PC-3 (cell line): ENCODE measurements around the gene MASP1. TPM values are rescaled to one million over a fixed set of nuclear protein-coding genes. Genes with fewer than 3 reads are reported as not detected.

Experiments used
- ATAC-seq: fragments of 200-7000 bp; cut with Tn5 transposase; 2 replicates; pipeline ENCODE4 v1.9.1; 2020; ENCODE audit warnings: mild to moderate bottlenecking, moderate library complexity
- BruUV-seq: library from RNA; stranded (reverse); fragments of 400-500 nt; replicated peaks from 2 replicates; lab custom pipeline; 2021; lab: Mats Ljungman, UMichigan
- CTCF ChIA-PET: fragments of 300-600 bp; sonication (Branson Sonifier 250); formaldehyde crosslinking; loops from one replicate; lab custom pipeline; 2022; ENCODE audit warnings: antibody characterized with exemption; lab: Charles Lee
- POLR2A ChIA-PET: fragments of 300-600 bp; sonication (Branson Sonifier 250); formaldehyde crosslinking; loops from one replicate; lab custom pipeline; 2022; ENCODE audit warnings: antibody characterized with exemption; ENCODE audit not compliant: unreplicated experiment; lab: Charles Lee
- DNase-seq: peaks from one replicate; pipeline ENCODE4 v3.0.0-alpha.2; 2015
- H2AFZ ChIP-seq: fragments of 300-600 bp; sonication (generic); 2 replicates; pipeline ENCODE4 v1.6.0; 2016; ENCODE audit warnings: antibody characterized with exemption, low read length
- H3F3A ChIP-seq: fragments of 300-600 bp; sonication (generic); one replicate; pipeline ENCODE4 v1.6.0; 2017; ENCODE audit warnings: antibody characterized with exemption, low read length, control low read depth, mild to moderate bottlenecking; ENCODE audit not compliant: unreplicated experiment
- H3K27ac ChIP-seq: fragments of 300-600 bp; sonication (generic); 2 replicates; pipeline ENCODE4 v1.5.1; 2016; ENCODE audit warnings: mild to moderate bottlenecking, low read length
- H3K27me3 ChIP-seq: fragments of 300-600 bp; sonication (generic); 2 replicates; pipeline ENCODE4 v1.6.1; 2016; ENCODE audit warnings: low read length, mixed read lengths
- H3K36me3 ChIP-seq: fragments of 300-600 bp; sonication (generic); 2 replicates; pipeline ENCODE4 v1.6.1; 2016; ENCODE audit warnings: low read depth, mixed run types, low read length, mixed read lengths
- H3K4me1 ChIP-seq: fragments of 300-600 bp; sonication (generic); 2 replicates; pipeline ENCODE4 v1.5.1; 2016; ENCODE audit warnings: low read length; ENCODE audit not compliant: insufficient read depth
- H3K4me2 ChIP-seq: fragments of 300-600 bp; sonication (generic); 2 replicates; pipeline ENCODE4 v1.6.0; 2016; ENCODE audit warnings: low read length
- H3K4me3 ChIP-seq: fragments of 300-600 bp; sonication (generic); 2 replicates; pipeline ENCODE4 v1.5.1; 2016; ENCODE audit warnings: mild to moderate bottlenecking, low read length, mixed read lengths
- H3K79me2 ChIP-seq: fragments of 300-600 bp; sonication (generic); 2 replicates; pipeline ENCODE4 v1.6.1; 2017; ENCODE audit warnings: low read length, mixed read lengths
- H3K9ac ChIP-seq: fragments of 300-600 bp; sonication (generic); 2 replicates; pipeline ENCODE4 v1.6.0; 2016; ENCODE audit warnings: mild to moderate bottlenecking, low read length
- H3K9me2 ChIP-seq: fragments of 300-600 bp; sonication (generic); replicated peaks from 2 replicates; pipeline ENCODE4 v1.6.1; 2016; ENCODE audit warnings: mixed run types, low read length, mixed read lengths
- H3K9me3 ChIP-seq: fragments of 300-600 bp; sonication (generic); 2 replicates; pipeline ENCODE4 v1.6.1; 2016; ENCODE audit warnings: low read length, mixed read lengths
- H4K20me1 ChIP-seq: fragments of 300-600 bp; sonication (generic); 2 replicates; pipeline ENCODE4 v1.6.1; 2016; ENCODE audit warnings: low read length, mixed read lengths
- CTCF ChIP-seq: fragments of 300-600 bp; sonication (generic); conservative IDR thresholded peaks from 2 replicates; pipeline ENCODE4 v1.5.1; 2017; ENCODE audit warnings: antibody characterized with exemption, low read depth, mild to moderate bottlenecking, low read length
- EZH2 ChIP-seq: fragments of 300-600 bp; sonication (generic); IDR thresholded peaks from one replicate; pipeline ENCODE4 v1.6.1; 2017; ENCODE audit warnings: antibody characterized with exemption, mild to moderate bottlenecking, low read length; ENCODE audit not compliant: unreplicated experiment
- EZH2phosphoT487 ChIP-seq: fragments of 300-600 bp; sonication (generic); IDR thresholded peaks from 2 replicates; pipeline ENCODE4 v1.6.1; 2018; ENCODE audit warnings: mild to moderate bottlenecking, antibody characterized with exemption, low read length, borderline replicate concordance
- intact Hi-C: fragments of 100-400 bp; cut with micrococcal nuclease; formaldehyde crosslinking; loops from 2 replicates; pipeline ENCODE4 v1.9.0; 2023
- total RNA-seq: library from RNA; depleted of rRNA; stranded (reverse); fragments of >200 nt; gene quantifications from 2 replicates; pipeline ENCODE4 v1.2.3, GENCODE V29; 2014

MASP1 gene
- total RNA-seq, 1 experiment from 2014 or later = 0.07 TPM

GRCh38 chr3:187322291-187322690, 30.8 kb upstream of the MASP1 start:
- no peaks in the 10 kb centered on the region for H3K9me2 ChIP-seq
- DNase-seq (no peak), ATAC-seq (no peak)
- intact Hi-C loops = no loop called here
- H3K27me3 ChIP-seq = peaks cover 45% of the 10 kb centered on the region
- TF ChIP-seq EZH2phosphoT487 (no peak), CTCF (no peak), EZH2 (no peak)
- no peak overlapping the region for H3K4me2 ChIP-seq
- no peaks in the 10 kb centered on the region for H3K9me3 ChIP-seq
- no peaks in the 10 kb centered on the region for H4K20me1 ChIP-seq
- no TSS peak for BruUV-seq
- ChIA-PET POLR2A (interaction anchor here (1.2 kb wide), 1 partner anchor 337 kb away, joined by 4 read pairs; no protein-coding TSS in a partner anchor), CTCF (interaction anchor here (0.6 kb wide), 1 partner anchor 358 kb away, joined by 5 read pairs; no protein-coding TSS in a partner anchor)
- no peaks in the 10 kb centered on the region for H3K79me2 ChIP-seq
- peaks cover 4% of the 10 kb centered on the region; the same call in 1 of the 2 replicates for H3K4me1 ChIP-seq
- no peak overlapping the region for H3K9ac ChIP-seq
- H3K4me3 ChIP-seq = no peak overlapping the region
- H3F3A ChIP-seq = no peaks in the 10 kb centered on the region
- no peak overlapping the region for H3K27ac ChIP-seq
- H3K36me3 ChIP-seq = no peaks in the 10 kb centered on the region
- H2AFZ ChIP-seq = no peak overlapping the region

DNA sequence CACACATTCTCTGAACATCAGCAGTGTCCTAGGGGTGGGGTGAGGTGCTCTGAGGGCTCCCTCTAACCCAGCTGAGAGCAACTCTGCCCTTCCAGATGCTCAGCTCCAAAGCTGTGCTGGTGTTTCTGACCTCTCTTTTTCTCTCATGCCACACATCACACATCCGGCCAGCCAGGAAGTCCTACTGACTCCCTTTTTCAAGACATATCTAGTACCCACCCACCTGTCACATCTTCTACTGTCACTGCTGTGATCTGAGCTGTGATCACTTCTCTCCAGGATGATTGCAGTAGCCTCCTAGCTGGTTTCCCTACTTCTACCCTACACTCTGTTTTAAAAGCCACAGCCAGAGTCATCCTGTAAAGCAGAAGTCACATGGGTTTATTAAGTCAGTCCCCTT, 30.2 kb upstream of the MASP1 start:
- ATAC-seq (no peak), DNase-seq (no peak)
- no peak overlapping the region for H3K4me2 ChIP-seq
- H3K9ac ChIP-seq = no peak overlapping the region
- CTCF ChIA-PET = interaction anchor here (0.6 kb wide), 1 partner anchor 358 kb away, joined by 5 read pairs; no protein-coding TSS in a partner anchor
- H3F3A ChIP-seq = no peaks in the 10 kb centered on the region
- TF ChIP-seq EZH2 (no peak), CTCF (no peak), EZH2phosphoT487 (no peak)
- H3K27ac ChIP-seq = no peak overlapping the region
- H2AFZ ChIP-seq = no peak overlapping the region
- H3K9me2 ChIP-seq = no peaks in the 10 kb centered on the region
- peaks cover 4% of the 10 kb centered on the region; the same call in 1 of the 2 replicates for H3K4me1 ChIP-seq
- no TSS peak for BruUV-seq
- no peak overlapping the region for H3K4me3 ChIP-seq
- no peaks in the 10 kb centered on the region for H3K36me3 ChIP-seq
- no peaks in the 10 kb centered on the region for H3K79me2 ChIP-seq
- no peaks in the 10 kb centered on the region for H4K20me1 ChIP-seq
- peaks cover 45% of the 10 kb centered on the region for H3K27me3 ChIP-seq
- POLR2A ChIA-PET = interaction anchor here (1.2 kb wide), 1 partner anchor 337 kb away, joined by 4 read pairs; no protein-coding TSS in a partner anchor
- H3K9me3 ChIP-seq = no peaks in the 10 kb centered on the region
- intact Hi-C loops = no loop called here

GRCh38 chr3:187319699-187320302, 28.3 kb upstream of the MASP1 start:
- H3K9me3 ChIP-seq = no peaks in the 10 kb centered on the region
- no peaks in the 10 kb centered on the region for H3K9me2 ChIP-seq
- BruUV-seq = no TSS peak
- H3K27me3 ChIP-seq = peaks cover 45% of the 10 kb centered on the region
- H2AFZ ChIP-seq = peak overlapping the region; percentile 77; the same call in 1 of the 2 replicates
- H3K4me1 ChIP-seq = peaks cover 4% of the 10 kb centered on the region; the same call in 1 of the 2 replicates
- no peak overlapping the region for H3K9ac ChIP-seq
- H3K4me3 ChIP-seq = peak overlapping the region; percentile 57; the same call in 1 of the 2 replicates
- CTCF ChIA-PET = interaction anchor here (0.7 to 2.0 kb wide), 4 partner anchors 31 to 359 kb away, joined by 3 to 19 read pairs (median 10); no protein-coding TSS in a partner anchor
- TF ChIP-seq CTCF (peak; percentile 83), EZH2phosphoT487 (no peak)
- no peaks in the 10 kb centered on the region for H3K79me2 ChIP-seq
- H3K4me2 ChIP-seq = peak overlapping the region; percentile 80
- no peaks in the 10 kb centered on the region for H3K36me3 ChIP-seq
- no peak overlapping the region for H3K27ac ChIP-seq
- intact Hi-C loops = loop anchor here (1.0 to 10.0 kb wide), 5 partner anchors 100 to 394 kb away; no protein-coding TSS in a partner anchor
- no peaks in the 10 kb centered on the region for H3F3A ChIP-seq
- peak; percentile 77 for DNase-seq
- H4K20me1 ChIP-seq = no peaks in the 10 kb centered on the region
- ATAC-seq = peak; percentile 88
- POLR2A ChIA-PET = no interaction called here
